Esophagus muscularis mucosa (tissue), 4 donors: ENCODE data around the gene B9D1. TPM values are rescaled to one million over a fixed set of nuclear protein-coding genes. Genes with fewer than 3 reads are reported as not detected.

Experiments used
- DNase-seq: peaks from one replicate; pipeline ENCODE4 v3.0.0-alpha.2; 2017; ENCODE audit errors: extremely low spot score
- H3K27ac ChIP-seq, 4 donors: fragments of 200-600 bp; sonication (generic); replicated peaks in 1 of 4; 1 replicate in 3 of 4; 2 replicates in 1 of 4; pipeline ENCODE4 v1.5.1; 2016 to 2019; ENCODE audit warnings: mild to moderate bottlenecking in 1 of 4
- H3K27me3 ChIP-seq, 4 donors: fragments of 200-600 bp; sonication (generic); one replicate each; pipeline versions ENCODE4 v1.5.1 to v1.6.0; 2016 to 2019
- H3K36me3 ChIP-seq, 4 donors: fragments of 200-600 bp; sonication (generic); one replicate each; pipeline ENCODE4 v1.5.1; 2016 to 2019
- H3K4me1 ChIP-seq, 4 donors: fragments of 200-600 bp; sonication (generic); one replicate each; pipeline ENCODE4 v1.5.1; 2016 to 2019
- H3K4me3 ChIP-seq, 4 donors: fragments of 200-600 bp; sonication (generic); 1 replicate in 2 of 4; 2 replicates in 2 of 4; pipeline ENCODE4 v1.5.1; 2016 to 2019; ENCODE audit warnings: mild to moderate bottlenecking in 4 of 4, moderate library complexity in 1 of 4
- H3K9me3 ChIP-seq, 4 donors: fragments of 200-600 bp; sonication (generic); 1 replicate in 3 of 4; 2 replicates in 1 of 4; pipeline ENCODE4 v1.5.1; 2016 to 2019
- EP300 ChIP-seq: sonication (generic); formaldehyde crosslinking; IDR thresholded peaks from one replicate; pipeline ENCODE4 v1.6.1; 2017; ENCODE audit warnings: antibody characterized with exemption
- POLR2A ChIP-seq: fragments of 450-650 bp; IDR thresholded peaks from one replicate; pipeline ENCODE4 v1.6.1; 2017; ENCODE audit warnings: antibody characterized with exemption, moderate library complexity, mild to moderate bottlenecking, low read depth
- POLR2AphosphoS5 ChIP-seq, 2 donors: sonication (generic); formaldehyde crosslinking; IDR thresholded peaks; one replicate each; pipeline ENCODE4 v1.6.1; 2017; ENCODE audit warnings: antibody characterized with exemption in 2 of 2
- WGBS: methylation state at CpG from one replicate; pipeline ENCODE4 v1.1.5; 2018; 5-methylcytosine and 5-hydroxymethylcytosine counted together
- intact Hi-C: fragments of 100-400 bp; cut with DNase I; formaldehyde crosslinking; loops from one replicate; pipeline ENCODE4 v1.15.1; 2023
- total RNA-seq, 4 donors: library from RNA; depleted of rRNA; stranded (reverse); fragments of >200 nt; gene quantifications; one replicate each; pipeline versions ENCODE4 v1.1.0 to v1.2.1, GENCODE V29; 2016
- TF ChIP-seq, protein P1 (sequence below), 3 experiments: fragments of 200-600 bp in 2 of 3; fragments of 450-650 bp in 1 of 3; sonication (generic) in 2 of 3; IDR thresholded peaks; one replicate each; pipeline ENCODE4 v1.5.1; 2017 to 2019; ENCODE audit warnings: antibody characterized with exemption in 3 of 3, mild to moderate bottlenecking in 2 of 3, moderate library complexity in 1 of 3

The B9D1 gene
- total RNA-seq, 4 donors from 2014 or later = 9.5 to 13.8 (median 9.9) TPM

GRCh38 chr17:19364699-19365498 lies 2.4 kb upstream of the B9D1 start:
- no peak for DNase-seq
- H3K9me3 ChIP-seq = no peaks in the 10 kb centered on the region
- WGBS = 81% methylated on average over 12 of the region's 14 CpGs
- no peaks in the 10 kb centered on the region for H3K27me3 ChIP-seq
- peaks cover 0 to 1% (median 0%) of the 10 kb centered on the region in 4 donors for H3K36me3 ChIP-seq
- TF ChIP-seq POLR2A (no peak), EP300 (no peak), POLR2AphosphoS5 (IDR thresholded peaks at IDR 0.05) (no peak)
- TF ChIP-seq, protein P1, sequence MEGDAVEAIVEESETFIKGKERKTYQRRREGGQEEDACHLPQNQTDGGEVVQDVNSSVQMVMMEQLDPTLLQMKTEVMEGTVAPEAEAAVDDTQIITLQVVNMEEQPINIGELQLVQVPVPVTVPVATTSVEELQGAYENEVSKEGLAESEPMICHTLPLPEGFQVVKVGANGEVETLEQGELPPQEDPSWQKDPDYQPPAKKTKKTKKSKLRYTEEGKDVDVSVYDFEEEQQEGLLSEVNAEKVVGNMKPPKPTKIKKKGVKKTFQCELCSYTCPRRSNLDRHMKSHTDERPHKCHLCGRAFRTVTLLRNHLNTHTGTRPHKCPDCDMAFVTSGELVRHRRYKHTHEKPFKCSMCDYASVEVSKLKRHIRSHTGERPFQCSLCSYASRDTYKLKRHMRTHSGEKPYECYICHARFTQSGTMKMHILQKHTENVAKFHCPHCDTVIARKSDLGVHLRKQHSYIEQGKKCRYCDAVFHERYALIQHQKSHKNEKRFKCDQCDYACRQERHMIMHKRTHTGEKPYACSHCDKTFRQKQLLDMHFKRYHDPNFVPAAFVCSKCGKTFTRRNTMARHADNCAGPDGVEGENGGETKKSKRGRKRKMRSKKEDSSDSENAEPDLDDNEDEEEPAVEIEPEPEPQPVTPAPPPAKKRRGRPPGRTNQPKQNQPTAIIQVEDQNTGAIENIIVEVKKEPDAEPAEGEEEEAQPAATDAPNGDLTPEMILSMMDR (IDR thresholded peaks at IDR 0.05) = no peak
- no peak overlapping the region for H3K4me3 ChIP-seq
- H3K4me1 ChIP-seq = peaks cover 13 to 25% (median 20%) of the 10 kb centered on the region in 4 donors
- no peak overlapping the region for H3K27ac ChIP-seq
- intact Hi-C loops = loop anchor here (10.0 kb wide), 2 partner anchors 140 to 400 kb away; no protein-coding TSS in a partner anchor

GRCh38 chr17:19363460-19364035 lies 1.0 kb upstream of the B9D1 start:
- TF ChIP-seq POLR2AphosphoS5 (IDR thresholded peaks at IDR 0.05) (no peak), EP300 (no peak), POLR2A (no peak)
- TF ChIP-seq, protein P1 (IDR thresholded peaks at IDR 0.05) = no peak

DNA sequence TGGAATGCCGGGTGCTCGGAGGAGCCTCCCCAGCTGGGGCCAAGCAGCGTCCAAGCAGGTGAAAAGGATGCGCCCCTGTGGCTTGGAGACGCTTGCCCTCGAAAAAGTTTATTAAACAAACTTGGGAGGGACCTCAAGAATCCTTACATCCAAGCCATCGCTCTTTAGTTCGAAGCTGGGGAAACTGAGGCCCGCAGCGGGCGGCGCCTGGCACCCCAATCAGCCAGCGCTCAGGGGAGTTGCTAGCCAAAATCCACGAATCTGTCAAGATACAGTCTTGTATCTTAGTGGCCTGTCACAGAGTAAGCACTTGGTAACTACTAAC lies 553 bp upstream of the B9D1 start:
- intact Hi-C loops = loop anchor here (1.0 to 10.0 kb wide), 3 partner anchors 84 to 402 kb away; no protein-coding TSS in a partner anchor
- H3K9me3 ChIP-seq = no peaks in the 10 kb centered on the region
- H3K4me3 ChIP-seq = peak overlapping the region; percentile 66 to 80 (median 68)
- no peaks in the 10 kb centered on the region for H3K27me3 ChIP-seq
- peaks cover 10 to 22% (median 19%) of the 10 kb centered on the region in 4 donors for H3K4me1 ChIP-seq
- DNase-seq = no peak
- H3K27ac ChIP-seq = peak overlapping the region; percentile 79 to 89 (median 86)
- TF ChIP-seq, protein P1 (IDR thresholded peaks at IDR 0.05) = peak in 1 of 3 experiments; percentile 3
- no peak for TF ChIP-seq POLR2A
- no peak for TF ChIP-seq POLR2AphosphoS5 (IDR thresholded peaks at IDR 0.05)
- WGBS = 40% methylated on average over 13 of the region's 14 CpGs
- peaks cover 0 to 5% (median 1%) of the 10 kb centered on the region in 4 donors for H3K36me3 ChIP-seq

More at GRCh38 chr17:19363460-19364035, 1.0 kb upstream of the B9D1 start:
- Histone ChIP-seq H3K36me3 (peaks cover 0 to 5% (median 0%) of the 10 kb centered on the region in 4 donors), H3K27ac (peak overlapping the region in 3 of 4 donors; percentile 79 to 87 (median 84)), H3K27me3 (no peaks in the 10 kb centered on the region), H3K4me3 (no peak overlapping the region), H3K4me1 (peaks cover 10 to 22% (median 19%) of the 10 kb centered on the region in 4 donors), H3K9me3 (no peaks in the 10 kb centered on the region)
- intact Hi-C loops = loop anchor here (1.0 to 10.0 kb wide), 3 partner anchors 84 to 401 kb away; no protein-coding TSS in a partner anchor
- WGBS = 67% methylated on average over 6 of the region's 6 CpGs
- no peak for DNase-seq

GRCh38 chr17:19361944-19362276 lies 613 bp downstream of the B9D1 start:
- Histone ChIP-seq H3K36me3 (peaks cover 0 to 14% (median 4%) of the 10 kb centered on the region in 4 donors), H3K27ac (peak overlapping the region; percentile 79 to 89 (median 86)), H3K27me3 (no peaks in the 10 kb centered on the region), H3K4me3 (peak overlapping the region; percentile 66 to 80 (median 68)), H3K4me1 (peaks cover 10 to 22% (median 19%) of the 10 kb centered on the region in 4 donors), H3K9me3 (no peaks in the 10 kb centered on the region)
- WGBS = 51% methylated on average over 5 of the region's 16 CpGs
- no peak for TF ChIP-seq EP300
- TF ChIP-seq POLR2A = no peak
- no peak for TF ChIP-seq POLR2AphosphoS5 (IDR thresholded peaks at IDR 0.05)
- TF ChIP-seq, protein P1 (IDR thresholded peaks at IDR 0.05) = no peak
- no peak for DNase-seq
- intact Hi-C loops = loop anchor here (10.0 kb wide), 2 partner anchors 143 to 403 kb away; no protein-coding TSS in a partner anchor
